GM13977 (cell line): ENCODE measurements around the gene ENO2.

Experiments
- DNase-seq: peaks from one replicate; pipeline ENCODE4 v3.0.0; 2012; ENCODE audit warnings: low spot score
- in situ Hi-C: fragments of 300-500 bp; cut with MboI; formaldehyde crosslinking; loops from one replicate; pipeline ENCODE4 v1.12.0; 2022; ENCODE audit warnings: low sequenced_read_pairs, low pct_unique_long_range_greater_than_20kb, mixed read lengths, inconsistent platforms; ENCODE audit not compliant: unreplicated experiment
- TF ChIP-seq, protein P1 (sequence below): IDR thresholded peaks from 2 replicates; pipeline ENCODE4 v1.5.1; 2012; ENCODE audit warnings: mild to moderate bottlenecking, control low read depth; ENCODE audit not compliant: insufficient read depth; ENCODE audit errors: extremely low read depth, missing control alignments

Gene ENO2

DNA sequence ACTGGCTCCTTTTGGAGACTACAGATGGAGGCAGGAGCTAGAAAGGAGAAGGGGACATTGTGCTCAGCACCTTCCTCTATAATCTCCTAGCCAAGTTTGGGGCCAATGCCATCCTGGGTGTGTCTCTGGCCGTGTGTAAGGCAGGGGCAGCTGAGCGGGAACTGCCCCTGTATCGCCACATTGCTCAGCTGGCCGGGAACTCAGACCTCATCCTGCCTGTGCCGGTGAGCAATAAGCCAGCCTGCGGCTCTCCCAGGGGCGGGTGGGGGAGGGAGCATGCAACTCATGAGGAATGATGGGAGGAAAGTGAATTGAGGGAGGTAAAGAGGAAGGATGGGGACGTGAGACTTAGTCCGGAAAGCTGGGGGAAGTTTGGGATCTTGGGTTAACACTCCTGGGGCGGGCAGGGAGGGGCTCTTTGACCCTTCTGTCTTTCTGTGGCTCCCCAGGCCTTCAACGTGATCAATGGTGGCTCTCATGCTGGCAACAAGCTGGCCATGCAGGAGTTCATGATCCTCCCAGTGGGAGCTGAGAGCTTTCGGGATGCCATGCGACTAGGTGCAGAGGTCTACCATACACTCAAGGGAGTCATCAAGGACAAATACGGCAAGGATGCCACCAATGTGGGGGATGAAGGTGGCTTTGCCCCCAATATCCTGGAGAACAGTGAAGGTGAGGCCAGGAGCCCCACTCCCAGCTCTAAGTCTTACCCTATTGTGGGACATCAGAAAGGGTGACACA is 3.3 kb downstream of the ENO2 start:
- DNase-seq: no peak
- TF ChIP-seq, protein P1, sequence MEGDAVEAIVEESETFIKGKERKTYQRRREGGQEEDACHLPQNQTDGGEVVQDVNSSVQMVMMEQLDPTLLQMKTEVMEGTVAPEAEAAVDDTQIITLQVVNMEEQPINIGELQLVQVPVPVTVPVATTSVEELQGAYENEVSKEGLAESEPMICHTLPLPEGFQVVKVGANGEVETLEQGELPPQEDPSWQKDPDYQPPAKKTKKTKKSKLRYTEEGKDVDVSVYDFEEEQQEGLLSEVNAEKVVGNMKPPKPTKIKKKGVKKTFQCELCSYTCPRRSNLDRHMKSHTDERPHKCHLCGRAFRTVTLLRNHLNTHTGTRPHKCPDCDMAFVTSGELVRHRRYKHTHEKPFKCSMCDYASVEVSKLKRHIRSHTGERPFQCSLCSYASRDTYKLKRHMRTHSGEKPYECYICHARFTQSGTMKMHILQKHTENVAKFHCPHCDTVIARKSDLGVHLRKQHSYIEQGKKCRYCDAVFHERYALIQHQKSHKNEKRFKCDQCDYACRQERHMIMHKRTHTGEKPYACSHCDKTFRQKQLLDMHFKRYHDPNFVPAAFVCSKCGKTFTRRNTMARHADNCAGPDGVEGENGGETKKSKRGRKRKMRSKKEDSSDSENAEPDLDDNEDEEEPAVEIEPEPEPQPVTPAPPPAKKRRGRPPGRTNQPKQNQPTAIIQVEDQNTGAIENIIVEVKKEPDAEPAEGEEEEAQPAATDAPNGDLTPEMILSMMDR: no peak
- in situ Hi-C loops: no loop called here

DNA sequence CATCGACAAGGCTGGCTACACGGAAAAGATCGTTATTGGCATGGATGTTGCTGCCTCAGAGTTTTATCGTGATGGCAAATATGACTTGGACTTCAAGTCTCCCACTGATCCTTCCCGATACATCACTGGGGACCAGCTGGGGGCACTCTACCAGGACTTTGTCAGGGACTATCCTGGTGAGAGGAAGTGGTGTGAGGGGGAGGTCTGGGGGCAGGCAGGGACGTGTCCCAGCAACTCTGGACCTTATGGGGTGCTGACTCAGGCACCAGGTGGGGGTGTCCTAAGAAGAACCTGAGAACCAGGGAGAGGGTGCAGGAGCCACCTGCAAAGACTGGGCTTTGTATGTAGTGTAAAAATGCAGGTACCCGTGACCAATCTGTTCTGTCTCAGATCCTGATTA is 5.2 kb downstream of the ENO2 start:
- no peak for DNase-seq
- in situ Hi-C loops: no loop called here
- TF ChIP-seq, protein P1: no peak

GRCh38 chr12:6921539-6921938 is 7.2 kb downstream of the ENO2 start:
- TF ChIP-seq, protein P1: no peak
- DNase-seq: no peak
- in situ Hi-C loops: no loop called here

GRCh38 chr12:6921996-6922946 is 7.9 kb downstream of the ENO2 start:
- DNase-seq: no peak
- in situ Hi-C loops: no loop called here
- TF ChIP-seq, protein P1: no peak

DNA sequence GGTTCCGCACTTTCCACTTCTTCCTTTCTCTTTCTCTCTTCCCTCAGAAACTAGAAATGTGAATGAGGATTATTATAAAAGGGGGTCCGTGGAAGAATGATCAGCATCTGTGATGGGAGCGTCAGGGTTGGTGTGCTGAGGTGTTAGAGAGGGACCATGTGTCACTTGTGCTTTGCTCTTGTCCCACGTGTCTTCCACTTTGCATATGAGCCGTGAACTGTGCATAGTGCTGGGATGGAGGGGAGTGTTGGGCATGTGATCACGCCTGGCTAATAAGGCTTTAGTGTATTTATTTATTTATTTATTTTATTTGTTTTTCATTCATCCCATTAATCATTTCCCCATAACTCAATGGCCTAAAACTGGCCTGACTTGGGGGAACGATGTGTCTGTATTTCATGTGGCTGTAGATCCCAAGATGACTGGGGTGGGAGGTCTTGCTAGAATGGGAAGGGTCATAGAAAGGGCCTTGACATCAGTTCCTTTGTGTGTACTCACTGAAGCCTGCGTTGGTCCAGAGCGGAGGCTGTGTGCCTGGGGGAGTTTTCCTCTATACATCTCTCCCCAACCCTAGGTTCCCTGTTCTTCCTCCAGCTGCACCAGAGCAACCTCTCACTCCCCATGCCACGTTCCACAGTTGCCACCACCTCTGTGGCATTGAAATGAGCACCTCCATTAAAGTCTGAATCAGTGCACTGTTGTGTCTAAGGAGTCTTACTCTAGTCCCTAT is 8.8 kb downstream of the ENO2 start:
- TF ChIP-seq, protein P1: no peak
- in situ Hi-C loops: no loop called here

DNA sequence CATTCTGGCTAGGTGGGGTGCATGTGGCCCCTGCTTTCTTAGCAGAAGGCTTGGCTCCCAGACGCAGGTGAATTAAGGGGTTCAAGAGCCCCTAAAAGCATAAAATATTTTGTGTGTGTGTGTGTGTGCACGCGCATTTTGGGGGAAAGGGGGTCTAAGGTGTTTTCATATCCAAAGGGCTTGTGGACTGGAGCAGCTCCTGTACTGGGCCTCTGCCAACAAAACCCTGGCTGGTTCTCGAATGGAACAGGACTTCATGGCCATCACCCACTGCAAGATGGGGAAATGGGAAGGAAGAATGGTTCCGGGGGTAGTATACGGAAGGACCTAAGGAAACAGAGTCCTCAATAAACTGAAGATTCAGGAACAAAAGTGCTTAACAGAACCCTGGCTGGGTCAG is 9.5 kb downstream of the ENO2 start:
- DNase-seq: no peak
- in situ Hi-C loops: no loop called here
- TF ChIP-seq, protein P1: no peak

More for the DNA sequence above, 8.8 kb downstream of the ENO2 start:
- DNase-seq: no peak
